ENCODE data around the gene LST1. TPM values are rescaled to one million over a fixed set of nuclear protein-coding genes. Genes with fewer than 3 reads are reported as not detected.
A peak's percentile ranks its signal among the peaks of the same experiment; 100 is the strongest.

The LST1 gene
- total and polyA plus RNA-seq, 8 donors, result 4.4 to 95.1 (median 7.7) TPM

GRCh38 chr6:31631681-31632278, 45.7 kb downstream of the LST1 start:
- ATAC-seq, result peak; percentile 10
- H3K27ac ChIP-seq, result no peak overlapping the region
- H3K4me3 ChIP-seq, result no peak overlapping the region
- DNase-seq, result no peak
- H3K36me3 ChIP-seq, result peaks cover 8 to 100% of the 10 kb centered on the region in 2 donors
- no peaks in the 10 kb centered on the region for H3K9me3 ChIP-seq
- intact Hi-C loops (cut with DNase I), result no loop called here
- no peaks in the 10 kb centered on the region for H3K27me3 ChIP-seq
- no peak for TF ChIP-seq CTCF (IDR thresholded peaks at IDR 0.05)
- H3K4me1 ChIP-seq, result no peaks in the 10 kb centered on the region

DNA sequence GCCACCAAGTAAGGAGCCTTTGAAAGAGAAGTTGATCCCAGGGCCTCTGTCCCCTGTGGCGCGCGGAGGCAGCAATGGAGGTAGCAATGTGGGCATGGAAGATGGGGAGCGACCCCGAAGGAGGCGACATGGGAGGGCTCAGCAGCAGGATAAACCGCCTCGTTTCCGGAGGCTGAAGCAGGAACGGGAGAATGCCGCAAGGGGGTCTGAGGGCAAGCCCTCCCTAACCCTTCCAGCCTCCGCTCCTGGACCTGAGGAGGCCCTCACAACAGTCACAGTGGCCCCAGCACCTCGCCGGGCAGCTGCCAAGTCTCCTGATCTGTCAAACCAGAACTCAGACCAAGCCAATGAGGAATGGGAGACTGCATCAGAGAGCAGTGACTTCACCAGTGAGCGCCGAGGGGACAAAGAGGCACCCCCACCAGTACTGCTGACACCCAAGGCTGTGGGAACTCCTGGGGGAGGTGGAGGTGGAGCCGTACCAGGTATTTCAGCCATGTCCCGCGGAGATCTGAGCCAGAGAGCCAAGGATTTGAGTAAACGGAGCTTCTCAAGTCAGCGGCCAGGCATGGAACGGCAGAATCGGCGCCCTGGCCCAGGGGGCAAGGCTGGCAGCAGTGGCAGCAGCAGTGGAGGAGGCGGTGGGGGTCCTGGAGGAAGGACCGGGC, 46.3 kb downstream of the LST1 start:
- ATAC-seq (peak; percentile 5), DNase-seq (no peak)
- intact Hi-C loops (cut with DNase I), result no loop called here
- Histone ChIP-seq H3K36me3 (peaks cover 8 to 100% of the 10 kb centered on the region in 2 donors), H3K27ac (no peak overlapping the region), H3K9me3 (no peaks in the 10 kb centered on the region), H3K4me3 (no peak overlapping the region), H3K27me3 (no peaks in the 10 kb centered on the region), H3K4me1 (no peaks in the 10 kb centered on the region)
- TF ChIP-seq CTCF (IDR thresholded peaks at IDR 0.05), result no peak

DNA sequence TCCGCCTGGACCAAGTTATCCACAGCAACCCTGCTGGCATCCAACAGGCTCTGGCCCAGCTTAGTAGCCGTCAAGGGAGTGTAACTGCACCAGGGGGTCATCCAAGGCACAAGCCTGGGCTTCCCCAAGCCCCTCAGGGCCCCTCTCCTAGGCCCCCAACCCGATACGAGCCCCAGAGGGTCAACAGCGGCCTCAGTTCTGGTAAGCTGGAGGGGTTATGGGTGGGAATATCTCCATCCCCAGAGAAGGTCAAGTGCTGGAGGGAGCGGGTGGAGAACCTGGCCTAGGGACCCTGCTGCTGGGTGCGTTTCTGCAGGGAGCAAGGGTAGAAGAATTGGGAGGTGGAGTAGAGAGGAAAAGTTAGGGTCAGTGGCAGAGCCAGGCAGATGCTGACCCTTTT, 47.4 kb downstream of the LST1 start:
- intact Hi-C loops (cut with DNase I), result no loop called here

GRCh38 chr6:31634131-31634530, 48.1 kb downstream of the LST1 start:
- Histone ChIP-seq H3K4me1 (no peaks in the 10 kb centered on the region), H3K27me3 (no peaks in the 10 kb centered on the region), H3K36me3 (peaks cover 6 to 100% of the 10 kb centered on the region in 2 donors), H3K27ac (no peak overlapping the region), H3K9me3 (no peaks in the 10 kb centered on the region), H3K4me3 (no peak overlapping the region)
- intact Hi-C loops (cut with DNase I), result no loop called here
- no peak for ATAC-seq
- DNase-seq, result no peak
- TF ChIP-seq CTCF (IDR thresholded peaks at IDR 0.05), result no peak

More for the DNA sequence above, 47.4 kb downstream of the LST1 start:
- H3K4me3 ChIP-seq, result no peak overlapping the region
- no peak overlapping the region for H3K27ac ChIP-seq
- no peaks in the 10 kb centered on the region for H3K4me1 ChIP-seq
- no peak for TF ChIP-seq CTCF (IDR thresholded peaks at IDR 0.05)
- ATAC-seq, result no peak
- DNase-seq, result no peak
- H3K27me3 ChIP-seq, result no peaks in the 10 kb centered on the region
- peaks cover 8 to 100% of the 10 kb centered on the region in 2 donors for H3K36me3 ChIP-seq
- no peaks in the 10 kb centered on the region for H3K9me3 ChIP-seq

- TF ChIP-seq CTCF (IDR thresholded peaks at IDR 0.05), result no peak
- DNase-seq, result no peak
- H3K27me3 ChIP-seq, result no peaks in the 10 kb centered on the region
- H3K9me3 ChIP-seq, result no peaks in the 10 kb centered on the region
- ATAC-seq, result no peak
- H3K27ac ChIP-seq, result no peak overlapping the region
- H3K4me1 ChIP-seq, result no peaks in the 10 kb centered on the region
- H3K36me3 ChIP-seq, result peaks cover 0 to 100% of the 10 kb centered on the region in 2 donors
- intact Hi-C loops (cut with DNase I), result no loop called here
- H3K4me3 ChIP-seq, result no peak overlapping the region
Measured at GRCh38 chr6:31634969-31635575, 49.0 kb downstream of the LST1 start.

Measured in left lung (tissue), 10 donors.